Measurements from ENCODE around the gene IGF2BP2. TPM values are rescaled to one million over a fixed set of nuclear protein-coding genes. Genes with fewer than 3 reads are reported as not detected.

The IGF2BP2 gene
- total RNA-seq, 1 experiment from 2014 or later, result 97.8 TPM

DNA sequence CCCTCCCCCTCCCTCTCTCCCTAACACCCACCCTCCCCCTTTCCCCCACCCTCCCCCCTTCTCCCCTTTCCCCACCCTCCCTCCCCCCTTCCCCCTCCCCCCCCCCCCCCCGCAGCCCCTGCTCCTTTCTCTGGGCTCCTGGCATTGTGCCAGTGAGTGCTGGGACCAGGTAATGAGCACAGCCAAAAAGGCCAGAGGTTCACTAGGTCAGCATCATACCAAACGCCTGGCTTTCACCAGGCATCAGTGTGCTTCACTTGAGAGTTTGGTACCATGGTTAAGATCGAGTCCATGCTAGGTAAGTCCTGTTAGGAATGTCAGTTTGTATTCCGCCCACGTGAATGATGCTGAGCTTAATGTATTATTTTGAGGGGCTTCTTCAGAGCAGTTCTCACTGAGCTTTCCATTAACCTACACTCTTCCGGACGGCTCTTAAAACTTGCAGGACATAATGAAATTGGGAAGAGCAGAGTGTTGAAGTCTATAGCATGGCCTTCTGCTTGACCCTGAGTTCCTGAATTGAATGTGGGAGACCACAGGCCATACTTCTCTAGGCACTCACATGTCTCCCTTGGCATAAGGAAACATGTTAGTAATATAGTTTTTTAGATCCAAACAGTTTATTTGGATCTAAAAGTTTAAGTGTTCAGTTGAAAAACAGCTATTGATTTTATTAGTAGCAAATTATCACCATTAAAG, 193.2 kb downstream of the IGF2BP2 start:
- Histone ChIP-seq H3K4me1 (ENCODE audit: control insufficient read depth, insufficient read depth, low read length) (no peaks in the 10 kb centered on the region), H3K27me3 (ENCODE audit: control insufficient read depth, insufficient read depth, low read length) (no peaks in the 10 kb centered on the region), H3K4me3 (ENCODE audit: low read depth in 2 of 2, low read length in 2 of 2) (no peak overlapping the region), H3K27ac (ENCODE audit: low read length) (no peak overlapping the region), H3K9me3 (ENCODE audit: control insufficient read depth, insufficient read depth, low read depth, low read length) (no peaks in the 10 kb centered on the region), H3K36me3 (ENCODE audit: control insufficient read depth, insufficient read depth, low read length) (no peaks in the 10 kb centered on the region)
- DNase-seq (ENCODE audit: low read depth, low spot score) (no peak), ATAC-seq (no peak)
- BruUV-seq (replicated peaks), result no TSS peak
- ChIA-PET CTCF (no interaction called here), POLR2A (interaction anchor here (0.6 kb wide), 1 partner anchor 9 kb away, joined by 3 read pairs; no protein-coding TSS in a partner anchor)
- intact Hi-C loops (cut with micrococcal nuclease; ENCODE audit: unreplicated experiment) (no loop called here), in situ Hi-C loops (cut with HindIII; ENCODE audit: low pct_unique_long_range_greater_than_20kb, low sequenced_read_pairs) (no loop called here)
- TF ChIP-seq SIN3A (IDR thresholded peaks at IDR 0.05; ENCODE audit: borderline replicate concordance, insufficient read depth, low read depth, low read length), result no peak
- TF ChIP-seq, protein P1, sequence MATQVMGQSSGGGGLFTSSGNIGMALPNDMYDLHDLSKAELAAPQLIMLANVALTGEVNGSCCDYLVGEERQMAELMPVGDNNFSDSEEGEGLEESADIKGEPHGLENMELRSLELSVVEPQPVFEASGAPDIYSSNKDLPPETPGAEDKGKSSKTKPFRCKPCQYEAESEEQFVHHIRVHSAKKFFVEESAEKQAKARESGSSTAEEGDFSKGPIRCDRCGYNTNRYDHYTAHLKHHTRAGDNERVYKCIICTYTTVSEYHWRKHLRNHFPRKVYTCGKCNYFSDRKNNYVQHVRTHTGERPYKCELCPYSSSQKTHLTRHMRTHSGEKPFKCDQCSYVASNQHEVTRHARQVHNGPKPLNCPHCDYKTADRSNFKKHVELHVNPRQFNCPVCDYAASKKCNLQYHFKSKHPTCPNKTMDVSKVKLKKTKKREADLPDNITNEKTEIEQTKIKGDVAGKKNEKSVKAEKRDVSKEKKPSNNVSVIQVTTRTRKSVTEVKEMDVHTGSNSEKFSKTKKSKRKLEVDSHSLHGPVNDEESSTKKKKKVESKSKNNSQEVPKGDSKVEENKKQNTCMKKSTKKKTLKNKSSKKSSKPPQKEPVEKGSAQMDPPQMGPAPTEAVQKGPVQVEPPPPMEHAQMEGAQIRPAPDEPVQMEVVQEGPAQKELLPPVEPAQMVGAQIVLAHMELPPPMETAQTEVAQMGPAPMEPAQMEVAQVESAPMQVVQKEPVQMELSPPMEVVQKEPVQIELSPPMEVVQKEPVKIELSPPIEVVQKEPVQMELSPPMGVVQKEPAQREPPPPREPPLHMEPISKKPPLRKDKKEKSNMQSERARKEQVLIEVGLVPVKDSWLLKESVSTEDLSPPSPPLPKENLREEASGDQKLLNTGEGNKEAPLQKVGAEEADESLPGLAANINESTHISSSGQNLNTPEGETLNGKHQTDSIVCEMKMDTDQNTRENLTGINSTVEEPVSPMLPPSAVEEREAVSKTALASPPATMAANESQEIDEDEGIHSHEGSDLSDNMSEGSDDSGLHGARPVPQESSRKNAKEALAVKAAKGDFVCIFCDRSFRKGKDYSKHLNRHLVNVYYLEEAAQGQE (IDR thresholded peaks at IDR 0.05; ENCODE audit: insufficient read depth in 1 of 2, low read depth in 2 of 2, low read length in 1 of 2), result no peak
- TF ChIP-seq, protein P2, sequence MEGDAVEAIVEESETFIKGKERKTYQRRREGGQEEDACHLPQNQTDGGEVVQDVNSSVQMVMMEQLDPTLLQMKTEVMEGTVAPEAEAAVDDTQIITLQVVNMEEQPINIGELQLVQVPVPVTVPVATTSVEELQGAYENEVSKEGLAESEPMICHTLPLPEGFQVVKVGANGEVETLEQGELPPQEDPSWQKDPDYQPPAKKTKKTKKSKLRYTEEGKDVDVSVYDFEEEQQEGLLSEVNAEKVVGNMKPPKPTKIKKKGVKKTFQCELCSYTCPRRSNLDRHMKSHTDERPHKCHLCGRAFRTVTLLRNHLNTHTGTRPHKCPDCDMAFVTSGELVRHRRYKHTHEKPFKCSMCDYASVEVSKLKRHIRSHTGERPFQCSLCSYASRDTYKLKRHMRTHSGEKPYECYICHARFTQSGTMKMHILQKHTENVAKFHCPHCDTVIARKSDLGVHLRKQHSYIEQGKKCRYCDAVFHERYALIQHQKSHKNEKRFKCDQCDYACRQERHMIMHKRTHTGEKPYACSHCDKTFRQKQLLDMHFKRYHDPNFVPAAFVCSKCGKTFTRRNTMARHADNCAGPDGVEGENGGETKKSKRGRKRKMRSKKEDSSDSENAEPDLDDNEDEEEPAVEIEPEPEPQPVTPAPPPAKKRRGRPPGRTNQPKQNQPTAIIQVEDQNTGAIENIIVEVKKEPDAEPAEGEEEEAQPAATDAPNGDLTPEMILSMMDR (IDR thresholded peaks at IDR 0.05), result no peak
- TF ChIP-seq POLR2AphosphoS5 (IDR thresholded peaks at IDR 0.05; ENCODE audit: low read depth, low read length), result no peak
- no peak for TF ChIP-seq TCF7L2 (IDR thresholded peaks at IDR 0.05; ENCODE audit: low read depth, low read length)

DNA sequence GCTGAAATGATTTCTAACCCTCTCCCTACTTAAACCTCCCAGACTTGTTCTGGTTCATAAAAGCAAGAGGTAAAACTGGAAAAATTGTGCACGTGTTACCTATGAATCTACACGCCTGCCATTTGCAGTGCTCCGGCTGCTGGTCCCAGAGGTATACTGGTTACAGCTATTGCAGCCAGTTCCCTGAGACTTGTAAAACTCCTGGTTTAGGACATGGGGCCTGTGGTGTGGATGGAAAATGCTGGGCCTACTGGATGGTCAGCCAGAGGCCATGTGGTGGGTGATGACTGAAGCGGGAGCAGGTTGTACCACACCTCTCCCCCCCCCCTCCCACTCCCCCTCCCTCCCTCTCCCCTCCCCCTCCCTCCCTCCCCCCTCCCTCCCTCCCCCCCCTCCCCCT, 193.7 kb downstream of the IGF2BP2 start:
- no peaks in the 10 kb centered on the region for H3K27me3 ChIP-seq (ENCODE audit: control insufficient read depth, insufficient read depth, low read length)
- H3K36me3 ChIP-seq (ENCODE audit: control insufficient read depth, insufficient read depth, low read length), result no peaks in the 10 kb centered on the region; the same call in 1 of the 2 replicates
- peak; percentile 77 for ATAC-seq
- ChIA-PET CTCF (interaction anchor here (1.7 kb wide), 1 partner anchor 29 kb away, joined by 5 read pairs; no protein-coding TSS in a partner anchor), POLR2A (no interaction called here)
- no peaks in the 10 kb centered on the region for H3K9me3 ChIP-seq (ENCODE audit: control insufficient read depth, insufficient read depth, low read depth, low read length)
- TF ChIP-seq, protein P2 (IDR thresholded peaks at IDR 0.05), result no peak
- TF ChIP-seq SIN3A (IDR thresholded peaks at IDR 0.05; ENCODE audit: borderline replicate concordance, insufficient read depth, low read depth, low read length) (no peak), POLR2AphosphoS5 (IDR thresholded peaks at IDR 0.05; ENCODE audit: low read depth, low read length) (no peak), TCF7L2 (IDR thresholded peaks at IDR 0.05; ENCODE audit: low read depth, low read length) (no peak)
- TF ChIP-seq, protein P1 (IDR thresholded peaks at IDR 0.05; ENCODE audit: insufficient read depth in 1 of 2, low read depth in 2 of 2, low read length in 1 of 2), result no peak
- H3K4me3 ChIP-seq (ENCODE audit: low read depth in 2 of 2, low read length in 2 of 2), result no peak overlapping the region
- in situ Hi-C loops (cut with HindIII; ENCODE audit: low pct_unique_long_range_greater_than_20kb, low sequenced_read_pairs), result no loop called here
- intact Hi-C loops (cut with micrococcal nuclease; ENCODE audit: unreplicated experiment), result no loop called here
- H3K27ac ChIP-seq (ENCODE audit: low read length), result no peak overlapping the region
- BruUV-seq (replicated peaks), result no TSS peak
- no peaks in the 10 kb centered on the region for H3K4me1 ChIP-seq (ENCODE audit: control insufficient read depth, insufficient read depth, low read length)
- no peak for DNase-seq (ENCODE audit: low read depth, low spot score)
